ENCODE data around the gene YIPF7. TPM values are rescaled to one million over a fixed set of nuclear protein-coding genes. Genes with fewer than 3 reads are reported as not detected.

Gene YIPF7
- total RNA-seq, 2 donors from 2014 or later: not detected

DNA sequence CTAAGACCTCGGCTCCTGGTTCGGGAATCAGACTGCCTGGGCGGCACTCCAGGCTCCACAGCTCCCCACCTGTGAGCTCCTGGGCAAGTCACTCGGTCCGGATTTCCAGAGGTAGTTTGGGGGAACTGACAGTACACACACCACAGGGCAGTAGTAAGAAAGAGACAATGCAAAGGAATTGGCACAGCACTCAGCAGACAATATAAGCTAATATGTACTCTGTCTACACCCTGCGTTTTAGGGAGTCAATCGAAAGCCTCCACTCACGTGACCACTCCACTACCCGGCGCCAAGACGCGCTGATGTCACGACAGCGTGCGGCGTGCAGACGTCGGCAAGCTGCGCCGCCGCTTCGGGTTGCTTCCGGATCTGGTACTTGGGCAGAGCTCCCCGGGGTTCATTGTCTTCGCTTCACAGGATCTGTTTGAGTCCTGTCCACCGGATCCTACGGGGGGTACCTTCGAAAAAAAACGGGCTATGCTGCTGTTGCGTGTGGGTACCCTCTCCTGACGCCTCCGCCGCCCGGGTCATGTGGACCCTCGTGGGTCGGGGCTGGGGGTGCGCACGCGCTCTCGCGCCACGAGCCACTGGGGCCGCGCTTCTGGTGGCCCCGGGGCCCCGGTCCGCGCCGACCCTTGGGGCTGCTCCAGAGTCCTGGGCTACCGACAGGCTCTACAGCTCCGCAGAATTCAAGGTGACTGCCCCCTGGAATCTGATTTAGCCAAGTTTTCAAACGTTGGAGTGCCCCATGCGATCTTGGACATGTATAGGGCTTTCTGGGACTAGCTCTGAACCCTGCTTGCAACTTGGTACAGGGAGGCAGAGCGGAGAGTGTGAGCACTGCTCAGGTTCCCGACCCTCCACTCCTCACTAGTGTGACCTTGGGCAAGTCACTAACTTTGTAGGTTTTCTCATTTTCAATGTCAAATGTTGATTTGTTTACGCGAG is 26.9 kb upstream of the YIPF7 start, which contains the start of gene GUF1:
TSS of gene GUF1 (plus strand) at position 327 of the 948 bp plus-strand sequence. CDS start at position 530, 203 bp downstream.
- Histone ChIP-seq H3K9me3 (no peaks in the 10 kb centered on the region), H3K4me3 (peak within 1 kb of the TSS; percentile 97), H3K27ac (peak within 1 kb of the TSS; percentile 80 to 90), H3K4me1 (ENCODE audit: control insufficient read depth in 1 of 2, low read depth in 2 of 2) (peaks cover 13 to 21% of the 10 kb centered on the region in 2 donors), H3K27me3 (replicated peaks; ENCODE audit: insufficient read depth) (no peaks in the 10 kb centered on the region), H3K36me3 (no peaks in the 10 kb centered on the region)
- peak; percentile 57 for DNase-seq (ENCODE audit: low spot score)
- ATAC-seq (ENCODE audit: insufficient number of reproducible peaks, low FRiP score, low read depth): peak; percentile 94
- TF ChIP-seq, protein P1, sequence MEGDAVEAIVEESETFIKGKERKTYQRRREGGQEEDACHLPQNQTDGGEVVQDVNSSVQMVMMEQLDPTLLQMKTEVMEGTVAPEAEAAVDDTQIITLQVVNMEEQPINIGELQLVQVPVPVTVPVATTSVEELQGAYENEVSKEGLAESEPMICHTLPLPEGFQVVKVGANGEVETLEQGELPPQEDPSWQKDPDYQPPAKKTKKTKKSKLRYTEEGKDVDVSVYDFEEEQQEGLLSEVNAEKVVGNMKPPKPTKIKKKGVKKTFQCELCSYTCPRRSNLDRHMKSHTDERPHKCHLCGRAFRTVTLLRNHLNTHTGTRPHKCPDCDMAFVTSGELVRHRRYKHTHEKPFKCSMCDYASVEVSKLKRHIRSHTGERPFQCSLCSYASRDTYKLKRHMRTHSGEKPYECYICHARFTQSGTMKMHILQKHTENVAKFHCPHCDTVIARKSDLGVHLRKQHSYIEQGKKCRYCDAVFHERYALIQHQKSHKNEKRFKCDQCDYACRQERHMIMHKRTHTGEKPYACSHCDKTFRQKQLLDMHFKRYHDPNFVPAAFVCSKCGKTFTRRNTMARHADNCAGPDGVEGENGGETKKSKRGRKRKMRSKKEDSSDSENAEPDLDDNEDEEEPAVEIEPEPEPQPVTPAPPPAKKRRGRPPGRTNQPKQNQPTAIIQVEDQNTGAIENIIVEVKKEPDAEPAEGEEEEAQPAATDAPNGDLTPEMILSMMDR (IDR thresholded peaks at IDR 0.05): no peak

DNA sequence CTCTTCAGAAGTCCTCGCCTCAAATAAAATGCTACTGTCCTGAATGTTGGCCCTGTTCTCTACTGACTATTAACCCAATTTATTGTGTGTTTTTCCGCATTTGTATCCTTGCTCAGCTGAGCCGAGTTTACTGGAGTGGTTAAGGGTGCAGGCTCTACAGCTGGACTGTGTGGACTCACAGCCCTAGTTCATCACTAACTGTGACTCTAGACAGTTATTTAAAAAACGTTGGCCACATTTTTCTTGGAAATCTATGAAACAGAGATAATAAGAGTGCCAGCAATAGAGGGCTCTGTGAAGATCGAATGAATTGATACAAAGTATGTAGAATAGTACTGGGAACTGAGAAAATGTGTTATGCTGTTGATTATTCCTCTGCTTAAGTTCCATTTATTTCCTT is 23.9 kb upstream of the YIPF7 start:
- Histone ChIP-seq H3K4me3 (no peak overlapping the region), H3K9me3 (no peaks in the 10 kb centered on the region), H3K36me3 (no peaks in the 10 kb centered on the region), H3K4me1 (ENCODE audit: control insufficient read depth in 1 of 2, low read depth in 2 of 2) (peaks cover 13 to 17% of the 10 kb centered on the region in 2 donors), H3K27me3 (replicated peaks; ENCODE audit: insufficient read depth) (no peaks in the 10 kb centered on the region), H3K27ac (no peak overlapping the region)
- ATAC-seq (ENCODE audit: insufficient number of reproducible peaks, low FRiP score, low read depth) (no peak), DNase-seq (ENCODE audit: low spot score) (no peak)
- TF ChIP-seq, protein P1 (IDR thresholded peaks at IDR 0.05): no peak

DNA sequence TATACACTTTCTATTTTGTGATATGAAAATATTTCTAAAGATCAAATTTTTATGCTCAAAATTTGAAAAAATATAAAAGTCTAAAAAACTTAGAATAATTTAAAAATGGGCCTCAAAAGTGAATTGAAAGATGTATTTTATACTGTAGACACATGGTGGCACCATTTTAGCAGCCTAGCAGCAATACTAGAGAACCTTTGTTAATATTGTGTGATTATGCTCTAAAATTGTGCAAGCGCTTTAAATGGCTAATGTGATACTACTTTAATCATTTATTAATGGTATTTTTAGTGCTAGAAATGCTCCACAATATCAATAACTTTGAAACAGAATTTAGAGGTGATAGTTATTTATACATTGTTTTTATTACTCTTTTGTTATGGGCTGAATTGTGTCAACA is 23.0 kb upstream of the YIPF7 start:
- no peak overlapping the region for H3K27ac ChIP-seq
- ATAC-seq (ENCODE audit: insufficient number of reproducible peaks, low FRiP score, low read depth): no peak
- no peaks in the 10 kb centered on the region for H3K9me3 ChIP-seq
- H3K4me3 ChIP-seq: no peak overlapping the region
- H3K27me3 ChIP-seq (replicated peaks; ENCODE audit: insufficient read depth): no peaks in the 10 kb centered on the region
- no peaks in the 10 kb centered on the region for H3K36me3 ChIP-seq
- no peak for DNase-seq (ENCODE audit: low spot score)
- TF ChIP-seq, protein P1 (IDR thresholded peaks at IDR 0.05): no peak
- H3K4me1 ChIP-seq (ENCODE audit: control insufficient read depth in 1 of 2, low read depth in 2 of 2): peaks cover 6 to 8% of the 10 kb centered on the region in 2 donors

DNA sequence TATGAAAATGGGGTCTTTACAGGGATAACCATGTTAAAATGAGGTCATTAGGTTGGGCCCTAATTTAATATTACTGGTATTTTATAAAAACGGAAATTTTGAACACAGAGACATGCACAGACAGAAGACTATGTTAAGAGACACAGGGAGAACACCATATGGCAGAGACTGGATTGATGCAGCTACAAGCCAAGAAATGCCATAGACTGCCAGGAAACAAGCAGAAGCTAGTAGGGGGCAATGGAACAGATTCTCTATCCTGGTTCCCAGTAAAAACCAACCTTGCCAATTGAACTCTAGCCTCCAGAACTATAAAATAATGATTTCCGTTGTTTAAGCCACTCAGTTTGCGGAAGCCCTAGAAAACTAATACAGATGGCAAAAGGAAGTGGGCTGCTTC is 20.2 kb upstream of the YIPF7 start:
- TF ChIP-seq, protein P1 (IDR thresholded peaks at IDR 0.05): no peak
- ATAC-seq (ENCODE audit: insufficient number of reproducible peaks, low FRiP score, low read depth): no peak
- Histone ChIP-seq H3K27me3 (replicated peaks; ENCODE audit: insufficient read depth) (no peaks in the 10 kb centered on the region), H3K4me1 (ENCODE audit: control insufficient read depth in 1 of 2, low read depth in 2 of 2) (no peaks in the 10 kb centered on the region), H3K4me3 (no peak overlapping the region), H3K36me3 (no peaks in the 10 kb centered on the region), H3K27ac (no peak overlapping the region), H3K9me3 (no peaks in the 10 kb centered on the region)
- DNase-seq (ENCODE audit: low spot score): no peak

DNA sequence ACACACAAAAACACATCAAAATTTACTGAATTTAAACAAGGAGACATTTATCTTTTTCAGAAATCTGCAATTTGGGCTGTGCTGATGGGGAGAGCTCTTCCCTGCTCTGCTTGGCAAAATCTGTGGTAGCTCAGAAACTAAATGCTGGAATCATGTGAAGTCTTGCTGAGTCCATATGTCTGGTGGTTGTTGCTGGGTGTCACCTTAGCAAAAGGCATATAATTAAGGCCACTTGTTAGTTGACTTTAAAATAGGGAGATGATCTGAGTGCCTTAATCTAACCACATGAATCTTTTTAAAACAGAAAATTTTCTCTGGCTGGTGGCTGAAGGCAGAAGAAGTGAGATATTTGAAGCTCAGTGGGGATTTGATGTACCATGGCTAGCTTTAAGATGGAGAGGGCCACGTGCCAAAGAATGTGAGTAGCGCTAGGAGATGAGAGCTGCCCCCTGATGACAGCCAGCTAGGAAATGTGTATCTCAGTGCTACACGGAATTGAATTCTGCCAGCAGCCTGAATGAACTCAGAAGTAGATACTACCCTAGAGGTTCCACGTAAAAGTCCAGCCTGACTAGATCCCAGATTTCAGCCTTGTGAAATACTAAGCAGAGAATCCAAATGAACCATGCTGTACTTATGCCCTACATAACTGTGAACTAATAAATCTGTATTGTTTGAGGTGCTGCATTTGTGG is 19.2 kb upstream of the YIPF7 start:
- TF ChIP-seq, protein P1 (IDR thresholded peaks at IDR 0.05): no peak
- H3K36me3 ChIP-seq: no peaks in the 10 kb centered on the region
- H3K4me1 ChIP-seq (ENCODE audit: control insufficient read depth in 1 of 2, low read depth in 2 of 2): no peaks in the 10 kb centered on the region
- no peaks in the 10 kb centered on the region for H3K27me3 ChIP-seq (replicated peaks; ENCODE audit: insufficient read depth)
- DNase-seq (ENCODE audit: low spot score): no peak
- H3K9me3 ChIP-seq: no peaks in the 10 kb centered on the region
- H3K4me3 ChIP-seq: no peak overlapping the region
- no peak overlapping the region for H3K27ac ChIP-seq
- no peak for ATAC-seq (ENCODE audit: insufficient number of reproducible peaks, low FRiP score, low read depth)

All from thoracic aorta (tissue), 2 donors.